Measurements from ENCODE around the gene TBC1D5.

DNA sequence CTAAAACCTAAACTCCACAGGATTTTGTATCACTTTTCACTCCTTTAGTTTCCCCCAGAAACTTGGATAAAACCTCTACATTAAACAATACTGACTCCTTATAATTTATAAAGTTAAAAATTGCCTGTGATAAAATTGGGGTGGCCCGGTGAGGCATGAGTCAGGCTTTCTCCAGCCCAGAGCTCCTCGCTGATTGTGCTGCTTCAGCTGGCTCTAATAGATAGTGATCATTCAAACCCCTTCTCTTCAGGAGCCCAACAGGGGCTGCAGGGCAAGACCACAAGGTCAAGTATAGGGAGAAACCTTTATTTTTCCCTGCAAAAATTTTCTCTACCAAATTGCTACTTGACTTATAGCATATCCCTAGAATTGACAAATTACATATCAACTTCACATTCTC, 549.4 kb downstream of the TBC1D5 start:
- TF ChIP-seq EZH2 (IDR thresholded peaks at IDR 0.05; ENCODE audit: insufficient read depth, poor library complexity, severe bottlenecking): no peak
- no peak for TF ChIP-seq EZH2phosphoT487 (IDR thresholded peaks at IDR 0.05; ENCODE audit: insufficient read depth, low read depth)

All from GM23248 (cell line).